GM19397 (cell line): Measurements from ENCODE around the gene PHEX.

Experiments used
- ATAC-seq: cut with Tn5 transposase; IDR thresholded peaks from one replicate; pipeline ENCODE4 v1.9.1; 2021; ENCODE audit warnings: mild to moderate bottlenecking, moderate library complexity; ENCODE audit not compliant: unreplicated experiment

PHEX gene

GRCh38 chrX:22032084-22032483, at the start of gene PHEX:
TSS of gene PHEX (plus strand) at chrX:22032325. CDS start at chrX:22033006, 681 bp downstream.
- ATAC-seq: no peak

DNA sequence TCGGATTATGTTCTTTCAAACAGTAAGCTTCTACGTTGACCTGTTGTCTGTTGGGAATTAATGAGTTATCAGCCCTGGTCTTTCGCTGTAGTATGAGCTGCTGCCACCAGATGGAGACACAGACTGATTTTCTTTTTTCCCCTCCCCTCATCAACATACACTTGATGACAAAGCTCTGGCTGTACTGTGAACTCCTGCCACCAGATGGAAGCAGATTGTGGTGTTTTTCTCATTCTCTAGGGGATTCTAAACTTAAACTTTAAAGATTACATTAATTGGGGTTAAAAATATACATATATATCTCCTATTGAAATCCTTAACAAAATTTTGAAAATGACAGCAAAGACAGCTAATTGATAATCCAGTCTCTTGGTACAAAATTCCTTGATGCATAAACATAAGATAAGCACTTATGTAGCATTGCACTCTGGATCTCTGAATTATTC, 46.8 kb upstream of the PHEX start:
- peak; percentile 81 for ATAC-seq

DNA sequence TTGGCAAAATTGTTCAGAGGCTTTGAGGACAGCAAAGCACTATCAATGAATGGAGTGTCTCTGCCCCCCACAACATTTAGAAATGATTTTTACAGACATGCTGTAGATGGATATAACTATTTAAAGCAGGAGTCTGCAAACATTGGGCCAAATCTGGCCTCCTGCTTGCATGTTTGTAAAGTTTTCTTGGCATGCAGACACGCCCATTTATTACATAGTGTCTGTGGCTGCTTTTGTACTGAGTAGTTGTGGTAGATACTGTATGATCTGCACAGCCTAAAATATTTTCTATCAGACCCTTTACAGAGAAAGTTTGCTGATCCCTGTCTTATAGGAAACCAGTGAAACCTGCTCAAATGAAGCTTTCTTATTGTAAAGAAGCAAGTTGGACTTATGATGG, 45.5 kb upstream of the PHEX start:
- ATAC-seq: no peak

GRCh38 chrX:21989384-21989783, 42.7 kb upstream of the PHEX start:
- peak; percentile 47 for ATAC-seq

DNA sequence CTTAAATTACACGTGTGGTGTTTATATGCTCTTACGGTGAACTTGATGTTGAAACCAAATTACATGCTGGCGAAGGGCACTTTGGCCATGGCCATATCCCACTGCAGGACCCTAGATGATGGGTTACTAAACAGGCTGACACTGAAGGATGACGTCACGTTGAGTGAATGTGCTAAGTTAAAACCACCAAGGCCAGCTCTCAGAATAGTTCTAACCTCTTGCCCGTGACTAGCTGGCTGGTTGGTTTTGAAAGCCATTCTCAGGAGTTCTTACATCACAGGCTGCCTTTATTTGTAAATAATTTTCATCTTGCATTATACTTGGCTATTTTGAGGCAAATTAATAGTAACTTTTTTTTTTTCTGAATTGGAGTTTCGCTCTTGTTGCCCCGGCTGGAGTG, 41.3 kb upstream of the PHEX start:
- ATAC-seq: no peak

DNA sequence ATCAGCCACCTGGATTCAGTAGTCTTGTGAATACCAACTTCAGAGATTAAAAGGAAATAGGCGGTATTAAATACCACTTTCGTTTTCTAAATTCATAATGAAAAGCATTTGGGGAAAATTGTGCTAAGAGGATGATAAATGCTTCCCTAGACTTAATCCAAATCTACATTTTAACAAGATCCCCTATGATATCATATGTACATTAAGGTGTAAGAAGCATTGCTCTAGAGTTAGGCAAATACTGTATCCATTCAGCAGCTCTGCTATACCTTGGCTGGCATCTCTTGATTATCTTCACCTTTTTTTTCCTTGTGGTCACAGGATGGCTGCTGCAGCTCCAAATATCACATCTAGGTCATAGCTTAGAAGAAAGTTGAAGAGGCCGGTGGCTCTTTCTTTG, 40.6 kb upstream of the PHEX start:
- ATAC-seq: no peak

- peak; percentile 76 for ATAC-seq
Measured at GRCh38 chrX:21993265-21993664, 38.9 kb upstream of the PHEX start.

GRCh38 chrX:21996872-21997455, 35.2 kb upstream of the PHEX start:
- no peak for ATAC-seq

DNA sequence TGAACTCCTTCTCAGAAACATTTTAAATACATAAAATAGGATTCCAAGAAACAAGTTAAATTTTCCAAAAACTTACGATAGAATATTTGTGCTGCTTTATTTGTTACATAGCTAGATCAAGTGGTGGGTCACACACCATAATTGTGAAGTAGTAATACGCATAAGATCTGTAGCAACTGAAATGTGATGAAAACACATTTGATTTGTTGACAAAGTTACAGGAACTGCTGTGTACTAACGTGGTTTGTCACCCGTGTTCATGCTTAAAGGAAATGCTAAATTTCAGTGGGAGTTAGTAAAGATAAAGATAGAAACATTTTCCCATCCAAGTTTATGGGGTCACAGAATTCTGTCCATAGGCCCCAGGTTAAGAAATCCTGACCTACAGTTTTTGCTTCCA, 34.1 kb upstream of the PHEX start:
- no peak for ATAC-seq

DNA sequence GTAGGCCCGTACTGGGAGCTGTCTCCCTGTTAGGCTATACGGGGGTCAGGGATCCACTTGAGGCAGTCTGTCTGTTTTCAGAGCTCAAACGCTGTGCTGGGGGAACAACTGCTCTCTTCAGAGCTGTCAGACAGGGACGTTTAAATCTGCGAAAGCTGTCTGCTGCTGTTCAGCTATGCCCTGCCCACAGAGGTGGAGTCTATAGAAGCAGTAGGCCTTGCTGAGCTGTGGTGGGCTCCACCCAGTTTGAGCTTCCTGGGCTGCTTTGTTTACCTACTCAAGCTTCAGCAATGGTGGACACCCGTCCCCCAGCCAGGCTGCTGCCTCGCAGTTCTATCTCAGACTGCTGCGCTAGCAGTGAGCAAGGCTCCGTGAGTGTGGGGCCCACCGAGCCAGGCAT, 27.3 kb upstream of the PHEX start:
- no peak for ATAC-seq

- ATAC-seq: no peak
Measured at GRCh38 chrX:22012051-22012450, 20.1 kb upstream of the PHEX start.

DNA sequence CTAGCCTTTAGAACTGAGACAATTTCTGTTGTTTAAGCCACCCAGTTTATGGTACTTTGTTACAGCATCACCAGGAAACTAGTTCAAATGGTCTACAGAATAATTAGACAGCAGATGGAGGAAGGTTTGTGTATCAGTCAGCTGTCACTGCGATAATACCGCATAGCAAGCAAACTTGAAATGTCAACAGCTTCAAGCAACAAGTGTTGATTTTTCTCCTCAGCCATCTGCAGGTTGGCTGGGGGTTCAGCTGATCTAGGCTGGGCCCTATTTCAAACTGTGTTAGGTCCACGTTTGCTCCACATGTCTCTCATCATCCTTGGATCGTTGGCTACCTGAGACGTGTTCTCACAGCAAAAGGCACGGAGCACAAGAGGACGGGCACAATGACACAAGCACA, 19.2 kb upstream of the PHEX start:
- ATAC-seq: no peak

DNA sequence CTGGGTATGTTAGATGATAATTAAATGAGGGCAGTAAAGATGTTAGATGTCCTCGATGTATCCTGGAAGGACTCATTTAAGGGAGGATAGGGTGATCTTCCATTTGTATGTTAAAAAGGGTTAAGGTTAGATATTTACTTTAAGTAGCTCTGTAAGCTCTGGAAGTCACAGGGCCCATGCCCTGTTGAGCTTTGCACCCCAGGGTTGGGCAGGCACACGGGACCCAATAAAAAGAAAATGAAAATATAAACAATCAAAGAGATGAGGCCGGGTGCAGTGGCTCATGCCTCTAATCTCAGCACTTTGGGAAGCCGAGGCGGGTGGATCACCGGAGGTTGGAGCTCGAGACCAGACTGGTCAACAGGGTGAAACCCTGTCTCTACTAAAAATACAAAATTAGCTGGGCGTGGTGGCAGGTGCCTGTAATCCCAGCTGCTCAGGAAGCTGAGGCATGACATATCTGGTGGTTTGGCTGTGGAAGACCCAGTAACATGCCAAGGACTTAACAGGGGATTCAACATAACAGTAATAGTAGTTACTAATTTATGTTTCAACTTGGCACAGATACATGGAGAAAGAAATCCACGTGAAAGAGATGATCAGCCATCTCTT, 16.9 kb upstream of the PHEX start:
- no peak for ATAC-seq

DNA sequence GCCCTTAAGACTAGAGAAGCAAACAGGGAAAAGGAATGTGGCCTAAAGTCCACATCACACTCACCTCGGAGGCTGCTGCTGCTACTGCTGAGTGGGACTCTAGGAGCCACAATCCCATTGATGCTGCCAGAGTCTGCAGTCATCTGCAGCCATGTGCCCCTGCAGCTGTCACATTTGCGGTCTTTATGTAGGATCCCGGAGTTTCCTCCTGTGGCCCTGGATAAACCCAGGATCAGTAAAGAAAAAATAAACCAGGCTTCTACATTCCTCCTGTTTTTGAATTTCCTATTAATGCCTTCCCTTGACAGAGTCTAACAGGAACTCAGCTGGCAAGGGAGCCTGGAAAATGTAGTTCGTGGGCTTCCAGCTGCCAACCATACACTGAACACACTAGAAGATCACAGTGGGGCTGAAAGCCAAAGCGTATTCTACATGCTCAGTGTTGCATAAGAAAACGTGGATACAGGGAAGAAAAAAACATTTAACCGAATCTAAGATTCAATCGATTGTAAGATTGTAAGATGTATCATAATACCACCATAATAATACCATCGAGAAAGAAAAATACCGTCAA, 10.3 kb upstream of the PHEX start:
- ATAC-seq: no peak

DNA sequence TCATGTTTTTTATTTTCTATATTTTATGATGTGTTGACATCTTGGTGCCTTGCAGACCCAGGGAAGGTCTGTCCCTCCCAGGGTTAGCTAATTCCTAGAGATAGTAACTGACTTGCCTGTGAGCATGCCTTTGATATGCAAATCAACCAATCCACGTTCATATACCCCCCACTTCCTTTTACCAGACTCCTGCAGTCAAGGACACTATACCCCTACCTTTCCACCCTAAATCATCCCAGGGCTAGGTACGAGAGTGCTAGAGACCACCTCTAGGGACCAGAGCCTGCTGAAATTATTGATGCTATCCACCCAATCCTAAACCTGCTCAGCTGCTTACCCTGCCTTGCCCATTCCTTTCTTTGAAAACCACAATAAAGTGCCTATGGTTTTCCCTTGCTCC, 7.5 kb upstream of the PHEX start:
- ATAC-seq: no peak

GRCh38 chrX:22025751-22026150, 6.4 kb upstream of the PHEX start:
- no peak for ATAC-seq

GRCh38 chrX:22026731-22027130, 5.4 kb upstream of the PHEX start:
- ATAC-seq: no peak

DNA sequence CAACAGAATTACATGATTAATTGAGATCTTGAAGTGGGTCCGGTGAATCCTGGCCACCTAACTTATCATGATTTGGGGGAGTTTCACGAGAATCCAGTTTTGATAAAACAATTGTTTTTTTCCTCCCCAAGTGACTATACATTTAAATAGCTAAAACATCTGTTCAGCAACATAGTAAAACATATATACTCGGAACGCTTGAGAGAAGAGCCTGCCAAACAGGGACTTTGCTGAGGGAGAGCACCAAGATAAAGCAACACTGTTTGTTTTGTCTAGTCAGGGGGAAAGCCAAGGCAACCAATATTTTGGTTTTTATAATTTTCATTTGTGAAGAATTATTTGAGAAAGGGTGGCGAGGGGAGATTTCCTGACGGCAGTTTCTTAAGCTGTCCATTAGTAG, 381 bp downstream of the PHEX start:
- ATAC-seq: no peak

- ATAC-seq: no peak
Measured at GRCh38 chrX:22033818-22034217, 1.7 kb downstream of the PHEX start.

GRCh38 chrX:22035236-22035635, 3.1 kb downstream of the PHEX start:
- ATAC-seq: no peak

- no peak for ATAC-seq
Measured at GRCh38 chrX:22037225-22037624, 5.1 kb downstream of the PHEX start.

DNA sequence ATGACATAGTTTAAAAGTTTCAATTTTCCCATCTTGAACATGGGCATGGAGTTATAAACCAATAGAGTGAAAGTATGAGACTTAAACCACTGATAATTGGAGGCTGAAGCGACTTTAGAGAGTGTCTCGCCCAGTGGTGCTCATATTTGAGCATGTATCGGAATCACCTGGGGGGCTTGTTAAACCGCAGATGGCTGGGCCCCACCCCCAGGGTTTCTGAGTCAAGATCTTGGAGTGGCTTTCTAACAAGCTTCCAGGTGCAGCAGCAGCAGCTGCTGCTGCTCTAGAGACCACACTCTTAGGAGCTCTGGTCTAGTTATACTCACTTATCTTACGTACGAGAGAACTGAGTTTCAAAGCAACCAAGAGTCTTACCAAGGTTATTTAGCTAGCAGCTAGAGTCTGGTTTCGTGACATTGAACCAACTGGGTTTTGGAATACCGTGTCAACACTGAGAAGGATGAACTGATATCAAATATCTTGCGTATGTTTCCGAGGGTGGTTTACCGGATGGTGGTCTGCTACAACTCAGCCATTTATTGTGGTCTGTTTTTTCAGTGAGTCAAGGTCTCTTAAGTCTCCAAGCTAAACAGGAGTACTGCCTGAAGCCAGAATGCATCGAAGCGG, 5.9 kb downstream of the PHEX start:
- ATAC-seq: no peak
